HG03520 (cell line): ENCODE results near the gene PNRC1.
A peak's percentile ranks its signal among the peaks of the same experiment; 100 is the strongest.
"Not testable (repeated sequence)": the region's sequence is repeated elsewhere in the genome, so short reads cannot be mapped to it uniquely, and the experiment has no call there.

Experiments used
- ATAC-seq: cut with Tn5 transposase; IDR thresholded peaks from one replicate; pipeline ENCODE4 v1.9.1; 2021; ENCODE audit warnings: mild to moderate bottlenecking, moderate library complexity; ENCODE audit not compliant: unreplicated experiment

Gene PNRC1

DNA sequence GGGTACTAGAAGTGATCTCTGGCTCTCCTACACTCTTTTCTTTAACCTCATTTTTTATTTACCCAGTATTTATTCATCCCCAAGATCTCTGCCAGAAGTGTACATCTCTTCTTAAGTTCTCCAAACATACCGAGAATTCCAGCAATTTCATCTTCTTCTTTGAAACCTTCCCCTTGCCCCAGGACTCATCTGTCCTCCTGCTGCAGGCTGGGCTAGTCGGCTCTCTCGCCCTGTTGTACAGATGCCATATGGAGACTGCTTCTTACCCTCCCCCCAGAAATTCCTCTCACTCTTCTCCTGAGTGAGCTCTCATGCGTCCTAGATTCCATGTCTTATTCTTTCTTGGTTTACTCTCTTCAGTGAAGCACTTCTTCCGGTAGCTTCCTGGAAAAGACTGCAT lies 21.9 kb upstream of the PNRC1 start:
- ATAC-seq, result no peak

DNA sequence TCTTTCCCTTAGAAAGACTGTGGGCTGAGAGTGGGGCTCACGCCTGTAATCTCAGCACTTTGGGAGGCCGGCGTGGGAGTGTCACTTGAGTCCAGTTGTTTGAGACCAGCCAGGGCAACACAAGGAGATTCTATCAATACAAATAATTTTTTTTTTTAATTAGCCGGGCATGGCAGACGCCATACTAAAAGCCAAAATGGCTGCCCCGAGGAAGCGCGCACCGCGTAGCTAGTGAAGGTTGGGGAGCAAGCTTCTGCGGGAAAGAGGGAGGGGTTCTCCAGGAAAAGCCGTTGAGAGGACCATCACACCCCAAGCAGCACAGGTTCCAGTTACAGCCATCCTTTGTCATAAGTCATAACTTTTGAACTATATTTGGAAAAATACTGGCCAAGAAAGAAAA lies 21.3 kb upstream of the PNRC1 start:
- ATAC-seq, result no peak

DNA sequence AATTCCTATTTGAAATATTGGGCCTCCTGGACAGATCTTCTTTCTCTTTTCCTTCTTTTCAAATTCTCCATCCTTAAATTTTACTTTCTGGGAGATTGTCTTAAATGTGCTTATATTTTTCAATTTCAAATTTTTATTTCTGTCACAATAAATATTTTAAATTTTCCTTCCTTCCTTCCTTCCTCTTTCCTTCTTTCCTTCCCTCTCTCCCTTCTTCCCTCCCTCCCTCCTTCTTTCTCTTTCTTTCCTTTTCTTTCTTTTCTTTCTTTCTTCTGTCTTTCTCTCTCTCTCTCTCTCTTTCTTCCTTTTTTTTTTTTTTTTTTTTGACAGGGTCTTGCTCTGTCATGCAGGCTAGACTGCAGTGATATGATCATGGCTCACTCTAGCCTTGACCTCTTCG lies 16.7 kb upstream of the PNRC1 start:
- no peak for ATAC-seq

DNA sequence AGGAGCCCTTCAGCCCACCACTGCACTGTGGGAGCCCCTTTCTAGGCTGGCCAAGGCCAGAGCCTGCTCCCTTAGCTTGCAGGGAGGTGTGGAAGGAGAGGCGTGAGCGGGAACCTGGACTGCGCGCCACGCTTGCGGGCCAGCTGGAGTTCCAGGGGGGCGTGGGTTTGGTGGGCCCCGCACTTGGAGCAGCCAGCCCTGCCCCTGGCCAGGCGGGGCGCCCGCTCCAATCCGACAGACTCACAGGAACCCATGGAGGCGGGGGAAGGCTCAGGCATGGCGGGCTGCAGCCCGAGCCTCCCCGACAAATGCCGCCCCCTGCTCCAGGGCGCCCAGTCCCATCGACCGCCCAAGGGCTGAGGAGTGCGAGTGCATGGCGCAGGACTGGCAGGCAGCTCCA lies 15.6 kb upstream of the PNRC1 start:
- not testable (repeated sequence) for ATAC-seq

- ATAC-seq, result not testable (repeated sequence)
Measured at GRCh38 chr6:89066121-89066520, 14.4 kb upstream of the PNRC1 start.

GRCh38 chr6:89066940-89067646 lies 13.5 kb upstream of the PNRC1 start:
- no peak for ATAC-seq

DNA sequence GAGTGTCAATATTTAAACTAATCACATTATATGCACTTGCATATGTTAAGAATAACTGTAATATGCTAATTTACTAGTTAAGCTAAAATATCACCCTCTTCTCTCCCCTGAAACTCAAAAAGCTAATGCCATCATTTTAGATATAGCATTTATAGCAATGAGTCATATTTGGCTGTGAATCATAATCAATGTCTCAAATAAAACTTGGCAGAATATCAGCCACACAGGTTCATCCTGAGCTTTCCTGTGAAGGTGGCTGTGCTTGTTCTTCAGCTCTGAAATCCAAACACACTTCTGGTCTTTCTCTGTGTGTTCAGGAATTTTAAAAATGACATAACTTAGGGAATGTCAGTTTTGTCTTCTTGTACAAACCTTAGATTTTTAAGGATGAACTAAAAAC lies 12.8 kb upstream of the PNRC1 start:
- ATAC-seq, result no peak

GRCh38 chr6:89068695-89069094 lies 11.9 kb upstream of the PNRC1 start:
- no peak for ATAC-seq

DNA sequence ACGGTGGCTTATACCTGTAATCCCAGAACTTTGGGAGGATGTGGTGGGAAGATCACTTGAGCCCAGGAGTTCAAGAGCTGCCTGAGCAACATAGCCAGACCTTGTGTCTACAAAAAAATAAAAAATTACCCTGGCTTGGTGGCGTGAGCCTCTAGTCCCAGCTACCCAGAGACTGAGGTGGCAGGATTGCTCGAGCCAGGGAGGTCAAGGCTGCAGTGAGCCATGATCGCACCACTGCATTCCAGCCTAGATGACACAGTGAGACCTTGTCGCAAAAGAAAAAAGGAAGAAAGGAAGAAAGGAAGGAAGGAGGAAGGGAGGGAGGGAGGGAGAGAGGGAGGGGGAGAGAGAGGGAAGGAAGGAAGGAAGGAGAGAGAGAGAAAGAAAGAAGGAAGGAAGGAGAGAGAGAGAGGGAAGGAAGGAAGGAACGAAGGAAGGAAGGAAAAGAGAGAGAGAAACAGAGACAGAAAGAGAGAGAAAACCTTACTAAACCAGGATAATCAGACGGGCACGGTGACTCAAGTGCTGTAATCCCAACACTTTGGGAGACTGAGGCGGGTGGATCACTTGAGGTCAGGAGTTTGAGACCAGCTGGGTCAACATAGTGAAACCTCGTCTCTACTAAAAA lies 10.9 kb upstream of the PNRC1 start:
- no peak for ATAC-seq

DNA sequence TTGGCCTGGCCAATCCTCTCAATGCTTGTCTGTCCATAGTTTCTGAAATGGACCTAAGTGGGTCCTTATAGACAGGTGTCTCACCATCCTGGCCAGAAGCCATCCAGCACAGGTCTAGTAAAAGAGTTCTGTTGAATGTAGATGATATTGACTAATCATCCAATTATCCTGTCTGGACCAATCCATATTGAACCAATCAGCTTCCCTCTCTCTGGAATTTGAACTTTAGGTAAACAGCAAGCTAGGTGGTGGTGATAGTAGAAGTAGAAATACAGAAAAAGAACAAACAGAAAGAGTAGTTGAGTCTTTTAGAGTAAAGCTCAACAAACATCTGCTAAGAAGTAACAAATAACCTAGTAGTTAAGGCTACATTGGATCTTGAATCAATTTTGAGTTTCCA lies 9.5 kb upstream of the PNRC1 start:
- ATAC-seq, result no peak

DNA sequence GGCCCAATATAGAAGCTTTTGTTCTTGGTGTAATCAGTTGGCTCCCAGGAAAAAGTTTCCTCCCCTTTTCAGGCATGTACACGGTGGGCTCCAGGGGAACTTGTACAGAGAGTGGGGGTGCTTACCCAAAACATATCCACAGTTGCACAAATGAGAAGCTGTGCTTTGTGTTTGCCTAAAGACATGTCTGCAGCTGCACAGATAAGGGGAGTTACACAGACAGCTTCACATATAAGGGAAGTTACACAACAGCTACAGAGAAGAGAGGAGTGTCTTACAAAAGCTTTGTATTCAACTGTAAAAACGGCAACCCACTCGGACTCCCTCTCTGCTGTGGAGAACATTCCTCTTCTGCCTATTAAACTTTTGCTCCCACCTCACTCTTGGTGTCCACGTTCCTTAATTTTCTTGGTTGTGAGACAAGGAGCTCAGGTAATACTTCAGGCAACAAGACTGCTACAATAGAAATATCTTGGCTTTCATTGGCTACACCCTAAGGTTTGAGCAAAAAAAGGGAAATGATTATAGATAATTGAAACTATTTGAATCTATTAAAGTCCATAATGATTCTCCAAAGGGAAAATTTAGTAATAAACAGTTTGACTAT lies 7.4 kb upstream of the PNRC1 start:
- ATAC-seq, result no peak

- no peak for ATAC-seq
Measured at GRCh38 chr6:89073840-89074239, 6.7 kb upstream of the PNRC1 start.

GRCh38 chr6:89079511-89080234 lies 878 bp upstream of the PNRC1 start:
- no peak for ATAC-seq

DNA sequence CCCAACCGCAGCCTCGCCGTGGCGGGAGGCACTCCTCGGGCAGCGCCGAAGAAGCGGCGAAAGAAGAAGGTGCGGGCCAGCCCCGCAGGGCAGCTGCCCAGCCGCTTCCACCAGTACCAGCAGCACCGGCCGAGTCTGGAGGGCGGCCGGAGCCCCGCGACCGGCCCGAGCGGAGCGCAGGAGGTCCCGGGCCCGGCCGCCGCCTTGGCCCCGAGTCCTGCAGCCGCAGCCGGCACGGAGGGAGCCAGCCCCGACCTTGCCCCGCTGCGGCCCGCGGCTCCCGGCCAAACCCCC lies 525 bp downstream of the PNRC1 start:
- ATAC-seq, result no peak

- ATAC-seq, result peak; percentile 51
Measured at GRCh38 chr6:89081423-89082322, 1.1 kb downstream of the PNRC1 start.

DNA sequence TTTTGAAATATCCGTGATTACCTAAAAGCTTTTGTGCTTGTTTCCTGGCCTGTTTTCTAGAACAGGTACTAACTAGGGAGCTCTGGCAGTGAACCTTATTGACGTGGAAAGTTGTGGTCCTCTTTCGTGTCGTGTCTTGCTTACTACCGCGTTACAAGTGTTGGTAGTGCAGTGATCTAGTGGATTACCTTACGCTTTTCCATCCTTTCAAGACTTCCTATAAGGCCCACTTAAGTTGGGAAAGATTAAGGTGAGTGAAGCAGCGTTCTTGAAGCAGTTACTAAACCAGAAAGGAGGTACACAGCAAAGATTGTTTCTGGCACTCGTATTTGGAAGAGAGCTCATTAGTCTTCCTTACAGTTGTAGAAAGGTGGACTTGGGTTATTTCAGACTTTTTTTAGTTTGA lies 1.9 kb downstream of the PNRC1 start:
- ATAC-seq, result no peak

- ATAC-seq, result no peak
Measured at GRCh38 chr6:89084542-89084941, 4.0 kb downstream of the PNRC1 start.

- no peak for ATAC-seq
Measured at GRCh38 chr6:89084954-89085353, 4.4 kb downstream of the PNRC1 start.

DNA sequence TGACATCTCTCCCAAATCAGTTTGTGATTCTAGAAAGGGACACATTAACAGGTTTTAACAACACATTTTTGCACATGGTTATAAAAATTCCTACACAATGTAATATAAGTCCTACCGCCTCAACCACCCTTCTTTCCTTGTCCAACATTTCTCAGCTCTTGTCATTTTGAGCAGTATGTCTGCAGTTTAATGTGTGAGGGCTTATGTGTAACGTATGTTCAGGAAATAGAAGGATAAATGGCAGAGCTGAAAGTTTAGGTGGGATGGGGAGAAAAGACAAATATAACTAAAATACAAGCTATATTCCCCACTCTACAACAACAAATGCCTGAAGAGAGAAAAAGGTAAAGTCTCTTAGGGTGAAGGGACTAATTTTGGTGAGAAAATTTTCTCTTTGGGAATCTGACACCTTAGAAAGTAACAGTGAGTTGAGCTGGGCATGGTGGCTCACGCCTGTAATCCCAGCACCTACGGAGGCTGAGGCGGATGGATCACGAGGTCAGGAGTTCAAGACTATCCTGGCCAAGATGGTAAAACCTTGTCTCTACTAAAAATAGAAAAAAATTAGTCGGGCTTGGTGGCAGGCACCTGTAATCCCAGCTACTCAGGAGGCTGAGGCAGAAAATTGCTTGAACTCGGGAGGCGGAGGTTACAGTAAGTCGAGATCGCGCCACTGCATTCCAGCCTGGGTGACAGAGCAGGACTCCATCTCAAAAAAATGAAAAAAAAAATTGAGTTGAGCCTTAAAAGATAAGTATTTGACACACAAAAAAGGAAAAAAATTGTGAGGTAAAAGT lies 5.1 kb downstream of the PNRC1 start:
- no peak for ATAC-seq

GRCh38 chr6:89087881-89088280 lies 7.3 kb downstream of the PNRC1 start:
- ATAC-seq, result no peak
